PC-3 (cell line): ENCODE results near the gene DSCAM. TPM values are rescaled to one million over a fixed set of nuclear protein-coding genes. Genes with fewer than 3 reads are reported as not detected.

Experiments used
- ATAC-seq: fragments of 200-7000 bp; cut with Tn5 transposase; 2 replicates; pipeline ENCODE4 v1.9.1; 2020; ENCODE audit warnings: mild to moderate bottlenecking, moderate library complexity
- BruUV-seq: library from RNA; stranded (reverse); fragments of 400-500 nt; replicated peaks from 2 replicates; lab custom pipeline; 2021; lab: Mats Ljungman, UMichigan
- CTCF ChIA-PET: fragments of 300-600 bp; sonication (Branson Sonifier 250); formaldehyde crosslinking; loops from one replicate; lab custom pipeline; 2022; ENCODE audit warnings: antibody characterized with exemption; lab: Charles Lee
- POLR2A ChIA-PET: fragments of 300-600 bp; sonication (Branson Sonifier 250); formaldehyde crosslinking; loops from one replicate; lab custom pipeline; 2022; ENCODE audit warnings: antibody characterized with exemption; ENCODE audit not compliant: unreplicated experiment; lab: Charles Lee
- DNase-seq: peaks from one replicate; pipeline ENCODE4 v3.0.0-alpha.2; 2015
- H2AFZ ChIP-seq: fragments of 300-600 bp; sonication (generic); 2 replicates; pipeline ENCODE4 v1.6.0; 2016; ENCODE audit warnings: antibody characterized with exemption, low read length
- H3F3A ChIP-seq: fragments of 300-600 bp; sonication (generic); one replicate; pipeline ENCODE4 v1.6.0; 2017; ENCODE audit warnings: antibody characterized with exemption, low read length, control low read depth, mild to moderate bottlenecking; ENCODE audit not compliant: unreplicated experiment
- H3K27ac ChIP-seq: fragments of 300-600 bp; sonication (generic); 2 replicates; pipeline ENCODE4 v1.5.1; 2016; ENCODE audit warnings: mild to moderate bottlenecking, low read length
- H3K27me3 ChIP-seq: fragments of 300-600 bp; sonication (generic); 2 replicates; pipeline ENCODE4 v1.6.1; 2016; ENCODE audit warnings: low read length, mixed read lengths
- H3K36me3 ChIP-seq: fragments of 300-600 bp; sonication (generic); 2 replicates; pipeline ENCODE4 v1.6.1; 2016; ENCODE audit warnings: low read depth, mixed run types, low read length, mixed read lengths
- H3K4me1 ChIP-seq: fragments of 300-600 bp; sonication (generic); 2 replicates; pipeline ENCODE4 v1.5.1; 2016; ENCODE audit warnings: low read length; ENCODE audit not compliant: insufficient read depth
- H3K4me2 ChIP-seq: fragments of 300-600 bp; sonication (generic); 2 replicates; pipeline ENCODE4 v1.6.0; 2016; ENCODE audit warnings: low read length
- H3K4me3 ChIP-seq: fragments of 300-600 bp; sonication (generic); 2 replicates; pipeline ENCODE4 v1.5.1; 2016; ENCODE audit warnings: mild to moderate bottlenecking, low read length, mixed read lengths
- H3K79me2 ChIP-seq: fragments of 300-600 bp; sonication (generic); 2 replicates; pipeline ENCODE4 v1.6.1; 2017; ENCODE audit warnings: low read length, mixed read lengths
- H3K9ac ChIP-seq: fragments of 300-600 bp; sonication (generic); 2 replicates; pipeline ENCODE4 v1.6.0; 2016; ENCODE audit warnings: mild to moderate bottlenecking, low read length
- H3K9me2 ChIP-seq: fragments of 300-600 bp; sonication (generic); replicated peaks from 2 replicates; pipeline ENCODE4 v1.6.1; 2016; ENCODE audit warnings: mixed run types, low read length, mixed read lengths
- H3K9me3 ChIP-seq: fragments of 300-600 bp; sonication (generic); 2 replicates; pipeline ENCODE4 v1.6.1; 2016; ENCODE audit warnings: low read length, mixed read lengths
- H4K20me1 ChIP-seq: fragments of 300-600 bp; sonication (generic); 2 replicates; pipeline ENCODE4 v1.6.1; 2016; ENCODE audit warnings: low read length, mixed read lengths
- CTCF ChIP-seq: fragments of 300-600 bp; sonication (generic); conservative IDR thresholded peaks from 2 replicates; pipeline ENCODE4 v1.5.1; 2017; ENCODE audit warnings: antibody characterized with exemption, low read depth, mild to moderate bottlenecking, low read length
- EZH2 ChIP-seq: fragments of 300-600 bp; sonication (generic); IDR thresholded peaks from one replicate; pipeline ENCODE4 v1.6.1; 2017; ENCODE audit warnings: antibody characterized with exemption, mild to moderate bottlenecking, low read length; ENCODE audit not compliant: unreplicated experiment
- EZH2phosphoT487 ChIP-seq: fragments of 300-600 bp; sonication (generic); IDR thresholded peaks from 2 replicates; pipeline ENCODE4 v1.6.1; 2018; ENCODE audit warnings: mild to moderate bottlenecking, antibody characterized with exemption, low read length, borderline replicate concordance
- intact Hi-C: fragments of 100-400 bp; cut with micrococcal nuclease; formaldehyde crosslinking; loops from 2 replicates; pipeline ENCODE4 v1.9.0; 2023
- total RNA-seq: library from RNA; depleted of rRNA; stranded (reverse); fragments of >200 nt; gene quantifications from 2 replicates; pipeline ENCODE4 v1.2.3, GENCODE V29; 2014

The DSCAM gene
- total RNA-seq, 1 experiment from 2014 or later: not detected

- Histone ChIP-seq H3F3A (no peaks in the 10 kb centered on the region), H3K36me3 (no peaks in the 10 kb centered on the region), H3K4me3 (no peak overlapping the region), H3K4me2 (no peak overlapping the region), H2AFZ (no peak overlapping the region), H3K9me2 (no peaks in the 10 kb centered on the region), H3K27me3 (no peaks in the 10 kb centered on the region), H4K20me1 (no peaks in the 10 kb centered on the region), H3K4me1 (no peaks in the 10 kb centered on the region), H3K27ac (no peak overlapping the region), H3K9ac (no peak overlapping the region), H3K9me3 (peaks cover 14% of the 10 kb centered on the region; the same call in 1 of the 2 replicates), H3K79me2 (no peaks in the 10 kb centered on the region)
- intact Hi-C loops: no loop called here
- ChIA-PET CTCF (no interaction called here), POLR2A (no interaction called here)
- DNase-seq (no peak), ATAC-seq (no peak)
- no TSS peak for BruUV-seq
- TF ChIP-seq EZH2: no peak
These were observed 291.9 kb downstream of the DSCAM start for GRCh38 chr21:40555021-40555528.

- no peak overlapping the region for H2AFZ ChIP-seq
- H3K4me3 ChIP-seq: no peak overlapping the region
- no peak for ATAC-seq
- no peaks in the 10 kb centered on the region for H4K20me1 ChIP-seq
- BruUV-seq: no TSS peak
- intact Hi-C loops: no loop called here
- no peaks in the 10 kb centered on the region for H3K27me3 ChIP-seq
- H3K4me2 ChIP-seq: no peak overlapping the region
- H3K27ac ChIP-seq: no peak overlapping the region
- no peaks in the 10 kb centered on the region for H3K79me2 ChIP-seq
- no peak overlapping the region for H3K9ac ChIP-seq
- no peak for DNase-seq
- peaks cover 21% of the 10 kb centered on the region; the same call in 1 of the 2 replicates for H3K9me3 ChIP-seq
- no peaks in the 10 kb centered on the region for H3K4me1 ChIP-seq
- POLR2A ChIA-PET: no interaction called here
- TF ChIP-seq EZH2phosphoT487 (no peak), CTCF (no peak), EZH2 (no peak)
- H3K9me2 ChIP-seq: no peaks in the 10 kb centered on the region
- CTCF ChIA-PET: no interaction called here
- H3F3A ChIP-seq: no peaks in the 10 kb centered on the region
- H3K36me3 ChIP-seq: no peaks in the 10 kb centered on the region
These were observed 293.2 kb downstream of the DSCAM start for GRCh38 chr21:40553781-40554180.

- Histone ChIP-seq H3K27ac (no peak overlapping the region), H3F3A (no peaks in the 10 kb centered on the region), H3K79me2 (no peaks in the 10 kb centered on the region), H4K20me1 (no peaks in the 10 kb centered on the region), H3K9ac (no peak overlapping the region), H3K36me3 (no peaks in the 10 kb centered on the region), H3K4me3 (no peak overlapping the region), H3K27me3 (no peaks in the 10 kb centered on the region), H3K4me2 (no peak overlapping the region), H3K9me2 (no peaks in the 10 kb centered on the region), H3K9me3 (peaks cover 30% of the 10 kb centered on the region), H2AFZ (no peak overlapping the region), H3K4me1 (no peaks in the 10 kb centered on the region)
- ChIA-PET POLR2A (no interaction called here), CTCF (no interaction called here)
- TF ChIP-seq EZH2: no peak
- TF ChIP-seq EZH2phosphoT487: no peak
- no peak for TF ChIP-seq CTCF
- intact Hi-C loops: no loop called here
- ATAC-seq (no peak), DNase-seq (no peak)
- BruUV-seq: no TSS peak
These were observed 298.9 kb downstream of the DSCAM start for GRCh38 chr21:40547906-40548513.
